ENCODE measurements around the gene CREB5. TPM values are rescaled to one million over a fixed set of nuclear protein-coding genes. Genes with fewer than 3 reads are reported as not detected.

Gene CREB5
- total and polyA plus RNA-seq, 2 donors (not counting 3 experiments of a cell fraction or from before 2014, with no cell fraction given), result 19.6 to 28.4 TPM

DNA sequence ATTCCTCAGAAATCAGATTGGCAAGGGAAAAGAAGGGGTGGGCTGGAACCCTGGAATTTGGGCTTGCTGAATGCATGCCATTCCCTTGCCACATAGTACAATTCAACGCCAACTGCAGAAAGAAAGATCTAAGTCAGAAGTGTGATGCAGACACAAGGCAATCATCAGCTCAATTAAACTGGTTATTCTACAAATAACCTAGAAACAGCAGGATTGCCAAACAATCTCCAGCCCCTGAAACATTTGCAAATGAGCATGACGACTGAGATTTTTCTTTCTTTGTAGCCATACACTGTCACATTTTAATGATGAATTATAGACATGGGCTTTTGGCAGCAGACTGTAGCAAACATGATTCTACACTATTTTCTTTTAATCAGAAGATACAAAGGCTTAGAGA, 16.5 kb upstream of the CREB5 start:
- H3K36me3 ChIP-seq (ENCODE audit: control insufficient read depth in 2 of 2, extremely low read depth in 1 of 2, insufficient read depth in 2 of 2, low read length in 2 of 2), result no peaks in the 10 kb centered on the region
- no peak for DNase-seq (ENCODE audit: low read depth, low spot score)
- H4K20me1 ChIP-seq (replicated peaks; ENCODE audit: control insufficient read depth, extremely low read depth, insufficient read depth, low read length), result no peaks in the 10 kb centered on the region
- H3K27me3 ChIP-seq (ENCODE audit: control insufficient read depth in 2 of 2, insufficient read depth in 2 of 2, low read length in 2 of 2), result peaks cover 8 to 14% of the 10 kb centered on the region in 2 experiments
- no peaks in the 10 kb centered on the region for H3K4me1 ChIP-seq (ENCODE audit: control insufficient read depth, extremely low read depth, insufficient read depth, low read length)
- FAIRE-seq, result no peak
- H2AFZ ChIP-seq (ENCODE audit: low read depth, low read length), result no peak overlapping the region
- H3K9me1 ChIP-seq (replicated peaks; ENCODE audit: control insufficient read depth, extremely low read depth, insufficient read depth, low read length), result no peaks in the 10 kb centered on the region
- H3K4me3 ChIP-seq (replicated peaks in 1 of 3; ENCODE audit: insufficient read depth in 1 of 3, low read depth in 1 of 3, low read length in 3 of 3), result no peak overlapping the region
- no peak overlapping the region for H3K9ac ChIP-seq (replicated peaks; ENCODE audit: extremely low read depth, insufficient read depth, low read length)
- no peaks in the 10 kb centered on the region for H3K79me2 ChIP-seq (ENCODE audit: control insufficient read depth, insufficient read depth, low read length)
- TF ChIP-seq GATA2 (IDR thresholded peaks at IDR 0.05; ENCODE audit: insufficient read depth, insufficient read length, low read depth, low read length), result no peak
- TF ChIP-seq MYC (IDR thresholded peaks at IDR 0.05; ENCODE audit: low read depth, low read length), result no peak
- no peak for TF ChIP-seq POLR2A (IDR thresholded peaks at IDR 0.05; ENCODE audit: low read depth, low read length)
- TF ChIP-seq FOS (IDR thresholded peaks at IDR 0.05; ENCODE audit: borderline replicate concordance, insufficient read depth, low read length), result no peak
- TF ChIP-seq POLR2AphosphoS5 (IDR thresholded peaks at IDR 0.05; ENCODE audit: insufficient read depth, low read depth, low read length), result no peak
- TF ChIP-seq, protein P1, sequence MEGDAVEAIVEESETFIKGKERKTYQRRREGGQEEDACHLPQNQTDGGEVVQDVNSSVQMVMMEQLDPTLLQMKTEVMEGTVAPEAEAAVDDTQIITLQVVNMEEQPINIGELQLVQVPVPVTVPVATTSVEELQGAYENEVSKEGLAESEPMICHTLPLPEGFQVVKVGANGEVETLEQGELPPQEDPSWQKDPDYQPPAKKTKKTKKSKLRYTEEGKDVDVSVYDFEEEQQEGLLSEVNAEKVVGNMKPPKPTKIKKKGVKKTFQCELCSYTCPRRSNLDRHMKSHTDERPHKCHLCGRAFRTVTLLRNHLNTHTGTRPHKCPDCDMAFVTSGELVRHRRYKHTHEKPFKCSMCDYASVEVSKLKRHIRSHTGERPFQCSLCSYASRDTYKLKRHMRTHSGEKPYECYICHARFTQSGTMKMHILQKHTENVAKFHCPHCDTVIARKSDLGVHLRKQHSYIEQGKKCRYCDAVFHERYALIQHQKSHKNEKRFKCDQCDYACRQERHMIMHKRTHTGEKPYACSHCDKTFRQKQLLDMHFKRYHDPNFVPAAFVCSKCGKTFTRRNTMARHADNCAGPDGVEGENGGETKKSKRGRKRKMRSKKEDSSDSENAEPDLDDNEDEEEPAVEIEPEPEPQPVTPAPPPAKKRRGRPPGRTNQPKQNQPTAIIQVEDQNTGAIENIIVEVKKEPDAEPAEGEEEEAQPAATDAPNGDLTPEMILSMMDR (IDR thresholded peaks at IDR 0.05; ENCODE audit: extremely low read depth in 1 of 2, insufficient read depth in 1 of 2, low read depth in 1 of 2, low read length in 2 of 2), result no peak
- TF ChIP-seq EZH2 (IDR thresholded peaks at IDR 0.05; ENCODE audit: borderline replicate concordance, low read depth, low read length, severe bottlenecking), result no peak
- ChIA-PET CTCF (no interaction called here), POLR2A (no interaction called here)
- dilution Hi-C loops (cut with MboI; ENCODE audit: extremely low pct_ligation_motif_present, low sequenced_read_pairs), result no loop called here
- no peak overlapping the region for H3K4me2 ChIP-seq (ENCODE audit: insufficient read depth, low read length)
- BruUV-seq (replicated peaks), result no TSS peak
- no peaks in the 10 kb centered on the region for H3K9me3 ChIP-seq (replicated peaks; ENCODE audit: control insufficient read depth, insufficient read depth, low read length)
- no peak overlapping the region for H3K27ac ChIP-seq (ENCODE audit: insufficient read depth, low read depth, low read length)
- intact Hi-C loops (cut with micrococcal nuclease), result no loop called here

Data from endothelial cell of umbilical vein (primary cell).